HUES64 (cell line): ENCODE measurements around the gene TMEM128.
"Not testable (repeated sequence)": the region's sequence is repeated elsewhere in the genome, so short reads cannot be mapped to it uniquely, and the experiment has no call there.

Experiments
- H3K27ac ChIP-seq: 2 replicates; pipeline ENCODE4 v1.7.0; 2013; ENCODE audit warnings: low read depth, low read length, inconsistent platforms
- H3K27me3 ChIP-seq: 2 replicates; pipeline ENCODE4 v1.6.1; 2013; ENCODE audit warnings: mild to moderate bottlenecking, low read length; ENCODE audit not compliant: insufficient read depth
- H3K36me3 ChIP-seq: 2 replicates; pipeline ENCODE4 v1.6.1; 2013; ENCODE audit warnings: mild to moderate bottlenecking, low read length; ENCODE audit not compliant: insufficient read depth
- H3K4me1 ChIP-seq: 2 replicates; pipeline ENCODE4 v1.6.1; 2013; ENCODE audit warnings: mild to moderate bottlenecking, low read length, moderate library complexity; ENCODE audit not compliant: insufficient read depth
- H3K4me3 ChIP-seq: 2 replicates; pipeline ENCODE4 v1.5.1; 2013; ENCODE audit warnings: mild to moderate bottlenecking, low read length, moderate library complexity
- H3K9ac ChIP-seq: 2 replicates; pipeline ENCODE4 v1.6.1; 2013; ENCODE audit warnings: mild to moderate bottlenecking, low read depth, low read length
- H3K9me3 ChIP-seq: 2 replicates; pipeline ENCODE4 v1.6.1; 2013; ENCODE audit warnings: low read depth, low read length; ENCODE audit not compliant: insufficient read depth
- WGBS: fragments of 150-250, 120-280 bp; methylation state at CpG from one replicate; pipeline ENCODE4 v1.1.7; 2013; ENCODE audit warnings: missing lambda C conversion rate; 5-methylcytosine and 5-hydroxymethylcytosine counted together

The TMEM128 gene

DNA sequence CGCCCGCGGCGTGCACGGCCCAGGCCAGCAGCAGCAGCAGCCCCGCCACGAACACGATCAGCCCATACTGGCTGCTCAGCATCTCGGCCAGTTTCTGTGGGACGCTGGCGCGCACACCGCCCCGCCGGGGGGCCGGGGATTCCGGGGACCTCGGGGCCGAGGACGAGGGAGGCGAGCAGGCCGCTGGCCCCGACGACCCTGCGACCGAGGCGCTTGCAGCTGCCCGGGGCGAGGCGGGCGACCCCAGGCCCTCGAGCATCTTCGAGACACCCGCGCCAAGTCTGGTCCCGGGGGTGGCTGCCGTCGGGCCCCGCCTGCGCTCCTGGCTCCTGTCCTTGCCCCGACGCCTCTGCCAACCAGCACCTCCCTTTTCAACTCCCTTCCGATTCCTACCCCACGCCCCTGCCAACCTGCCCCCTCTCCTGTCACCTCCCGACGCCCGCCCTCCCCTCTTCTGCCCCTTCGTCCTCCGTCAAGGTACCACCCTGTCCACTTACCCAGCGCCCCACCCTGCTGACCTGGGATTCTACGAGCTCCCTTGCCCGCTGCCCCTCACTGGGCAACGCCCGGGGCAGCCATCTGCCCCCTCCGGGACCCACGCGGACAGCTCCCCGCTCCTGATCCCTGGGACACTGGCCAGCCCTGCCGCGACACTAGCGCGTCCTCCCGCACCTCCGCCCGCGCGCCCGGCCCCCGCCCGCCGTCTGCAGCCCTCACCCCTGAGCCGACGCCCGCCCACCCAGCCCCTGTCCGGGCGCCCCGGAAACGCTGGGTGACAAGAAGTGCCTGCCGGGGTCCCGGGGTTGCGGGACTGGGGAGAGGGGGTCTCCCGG is 21.2 kb downstream of the TMEM128 start, which contains the start of gene OTOP1:
Gene OTOP1, minus strand, starts transcription at position 324 of the 833 bp plus-strand sequence. Its CDS starts 65 bp downstream, at position 259.
- Histone ChIP-seq H3K9me3 (no peaks in the 10 kb centered on the region), H3K4me1 (no peaks in the 10 kb centered on the region), H3K27me3 (peaks cover 82% of the 10 kb centered on the region), H3K36me3 (no peaks in the 10 kb centered on the region), H3K9ac (no peak within 1 kb of the TSS), H3K27ac (no peak within 1 kb of the TSS), H3K4me3 (peak within 1 kb of the TSS; percentile 43)
- WGBS = 10% methylated on average over 82 of the region's 82 CpGs

DNA sequence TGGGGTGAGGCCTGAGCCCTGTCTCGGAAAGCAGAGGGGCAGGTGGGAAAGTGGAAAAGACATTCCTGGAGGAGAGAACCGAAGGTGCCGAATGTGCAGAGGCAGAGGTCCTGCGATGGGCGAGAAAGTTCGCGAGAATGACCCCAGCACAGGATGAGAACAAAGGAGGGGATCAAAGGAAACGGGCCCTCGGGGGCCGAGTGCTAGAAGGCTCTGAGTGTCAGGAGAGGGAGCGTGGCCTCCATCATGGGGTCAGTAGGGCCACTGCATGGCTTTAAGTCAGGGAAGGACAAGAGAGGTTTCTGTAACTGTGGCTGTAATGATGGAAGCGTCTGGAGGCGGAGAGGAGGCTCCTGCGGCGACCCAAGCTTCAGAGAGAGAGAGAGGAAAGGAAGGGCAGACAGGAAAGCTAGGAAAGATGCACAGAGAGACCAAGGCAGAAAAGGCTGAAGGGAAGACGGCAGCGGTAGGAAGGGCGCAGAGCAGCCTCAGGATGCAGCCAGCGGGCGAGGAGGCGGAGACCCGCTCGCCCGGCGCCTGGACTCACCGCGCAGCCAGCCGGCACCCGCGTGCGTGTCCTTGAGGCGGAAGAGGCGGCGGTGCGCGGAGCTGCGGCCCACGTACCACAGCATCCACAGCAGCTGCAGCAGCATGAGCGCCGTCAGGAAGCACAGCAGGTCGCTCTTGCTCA is 22.0 kb downstream of the TMEM128 start:
- no peak overlapping the region for H3K27ac ChIP-seq
- H3K36me3 ChIP-seq = no peaks in the 10 kb centered on the region
- no peak overlapping the region for H3K9ac ChIP-seq
- H3K9me3 ChIP-seq = no peaks in the 10 kb centered on the region
- H3K4me1 ChIP-seq = no peaks in the 10 kb centered on the region
- H3K4me3 ChIP-seq = peak overlapping the region; percentile 43
- H3K27me3 ChIP-seq = peaks cover 87% of the 10 kb centered on the region
- WGBS = 15% methylated on average over 41 of the region's 41 CpGs

DNA sequence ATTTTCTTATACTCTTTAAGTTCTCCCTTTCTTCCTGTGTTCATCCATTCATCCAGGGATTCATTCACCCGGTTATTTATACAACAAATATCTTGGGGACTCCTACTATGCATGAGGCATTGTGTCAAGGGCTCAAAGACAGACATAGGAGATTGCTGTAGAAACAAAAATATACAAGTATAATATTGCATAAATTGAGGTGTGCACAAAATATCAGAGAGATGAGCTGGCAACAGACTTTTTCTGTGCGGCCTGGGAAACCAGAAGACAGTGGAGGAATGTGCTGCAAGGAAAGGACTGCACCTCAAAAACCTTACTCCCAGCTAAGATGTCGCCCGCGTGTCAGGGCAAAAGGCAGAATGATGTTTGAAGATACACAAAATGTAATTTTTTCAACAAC is 30.9 kb downstream of the TMEM128 start:
- Histone ChIP-seq H3K27me3 (peaks cover 8% of the 10 kb centered on the region; the same call in 1 of the 2 replicates), H3K27ac (no peak overlapping the region), H3K9ac (no peak overlapping the region), H3K36me3 (no peaks in the 10 kb centered on the region), H3K4me3 (no peak overlapping the region), H3K9me3 (no peaks in the 10 kb centered on the region), H3K4me1 (peaks cover 11% of the 10 kb centered on the region; the same call in 1 of the 2 replicates)
- WGBS = 54% methylated on average over 2 of the region's 5 CpGs

DNA sequence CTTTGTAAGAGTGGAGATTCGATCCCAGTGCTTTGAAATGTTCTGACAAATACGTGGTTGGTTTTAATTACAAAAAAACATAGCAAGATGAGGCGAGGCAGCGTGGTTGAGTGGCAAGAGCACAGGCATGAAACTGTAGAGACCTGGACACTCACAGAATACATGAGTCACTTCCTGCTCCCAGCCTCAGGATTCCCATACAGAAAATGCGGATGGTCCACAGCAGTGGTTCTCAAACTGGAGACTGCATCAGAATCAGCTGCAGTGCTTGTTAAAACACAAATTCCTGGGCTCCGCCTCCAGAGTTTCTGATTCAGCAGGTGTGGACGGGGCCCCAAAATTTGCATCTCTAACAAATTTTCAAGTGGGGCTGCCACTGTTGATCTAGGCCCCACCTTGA is 31.4 kb downstream of the TMEM128 start:
- no peak overlapping the region; the same call in 1 of the 2 replicates for H3K27ac ChIP-seq
- 66% methylated on average over 7 of the region's 7 CpGs for WGBS

DNA sequence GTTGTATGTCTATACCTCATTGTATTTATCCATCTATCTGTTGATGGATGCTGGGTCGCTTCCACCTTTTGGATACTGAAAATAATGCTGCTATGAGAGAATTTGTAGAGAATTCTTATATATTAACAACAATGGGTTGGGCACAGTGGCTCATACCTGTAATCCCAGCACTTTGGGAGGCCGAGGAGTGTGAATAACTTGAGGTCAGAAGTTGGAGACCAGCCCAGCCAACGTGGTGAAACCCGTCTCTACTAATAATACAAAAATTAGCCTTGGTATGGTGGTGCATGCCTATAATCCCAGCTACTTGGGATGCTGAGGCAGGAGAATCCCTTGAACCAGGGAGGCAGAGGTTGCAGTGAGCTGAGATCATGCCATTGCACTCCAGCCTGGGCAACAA is 34.3 kb downstream of the TMEM128 start:
- H3K9ac ChIP-seq, H3K27me3 ChIP-seq, H3K36me3 ChIP-seq, H3K4me3 ChIP-seq, H3K9me3 ChIP-seq, H3K27ac ChIP-seq: not testable (repeated sequence)
- WGBS = 82% methylated on average over 3 of the region's 4 CpGs
- peaks cover 11% of the 10 kb centered on the region; the same call in 1 of the 2 replicates for H3K4me1 ChIP-seq

More for the DNA sequence above, 31.4 kb downstream of the TMEM128 start:
- Histone ChIP-seq H3K9ac (no peak overlapping the region), H3K36me3 (no peaks in the 10 kb centered on the region), H3K9me3 (no peaks in the 10 kb centered on the region), H3K4me3 (no peak overlapping the region), H3K27me3 (peaks cover 3% of the 10 kb centered on the region; the same call in 1 of the 2 replicates), H3K4me1 (peaks cover 11% of the 10 kb centered on the region; the same call in 1 of the 2 replicates)

DNA sequence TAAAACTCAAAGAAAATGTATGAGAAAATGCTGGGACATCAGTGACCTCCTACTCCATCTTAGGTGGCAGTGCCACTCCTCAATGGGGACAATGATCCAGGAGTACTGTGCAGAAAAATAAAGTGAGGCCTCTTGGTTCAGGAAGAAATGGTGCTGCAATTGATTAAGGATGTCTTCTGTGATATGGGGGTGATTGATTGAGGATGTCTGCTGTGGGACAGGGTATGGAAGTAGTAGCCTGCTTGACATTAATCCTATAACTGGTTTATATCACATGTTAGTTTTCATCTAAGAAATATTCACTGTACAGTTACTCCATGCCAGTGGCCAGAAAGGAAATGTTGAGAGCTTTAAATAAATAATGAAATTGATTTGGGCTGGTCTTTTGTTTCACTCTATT is 41.8 kb downstream of the TMEM128 start:
- Histone ChIP-seq H3K4me3 (no peak overlapping the region), H3K27me3 (no peaks in the 10 kb centered on the region), H3K27ac (no peak overlapping the region), H3K4me1 (peaks cover 6% of the 10 kb centered on the region; the same call in 1 of the 2 replicates), H3K9ac (no peak overlapping the region), H3K9me3 (no peaks in the 10 kb centered on the region), H3K36me3 (no peaks in the 10 kb centered on the region)

DNA sequence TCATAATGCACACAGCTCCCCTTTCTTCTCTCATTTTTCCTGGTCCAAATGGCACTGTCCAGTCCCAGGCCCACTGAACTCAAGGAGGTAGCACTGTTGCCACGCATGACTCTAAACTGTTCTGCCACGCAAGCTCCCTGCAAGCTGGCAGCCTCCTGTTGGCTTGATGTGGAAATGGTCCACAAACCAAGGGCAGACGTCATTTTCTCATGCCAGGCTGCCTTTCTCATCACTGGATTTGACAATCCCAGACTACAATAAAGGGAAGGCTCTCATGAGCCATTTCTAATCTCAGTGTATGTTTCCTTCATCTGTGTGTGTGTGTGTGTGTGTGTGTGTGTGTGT is 43.6 kb downstream of the TMEM128 start:
- Histone ChIP-seq H3K27ac (no peak overlapping the region), H3K9ac (no peak overlapping the region), H3K4me1 (peaks cover 6% of the 10 kb centered on the region; the same call in 1 of the 2 replicates), H3K4me3 (no peak overlapping the region), H3K36me3 (no peaks in the 10 kb centered on the region), H3K27me3 (no peaks in the 10 kb centered on the region), H3K9me3 (no peaks in the 10 kb centered on the region)
- WGBS = 88% methylated on average over 3 of the region's 3 CpGs

DNA sequence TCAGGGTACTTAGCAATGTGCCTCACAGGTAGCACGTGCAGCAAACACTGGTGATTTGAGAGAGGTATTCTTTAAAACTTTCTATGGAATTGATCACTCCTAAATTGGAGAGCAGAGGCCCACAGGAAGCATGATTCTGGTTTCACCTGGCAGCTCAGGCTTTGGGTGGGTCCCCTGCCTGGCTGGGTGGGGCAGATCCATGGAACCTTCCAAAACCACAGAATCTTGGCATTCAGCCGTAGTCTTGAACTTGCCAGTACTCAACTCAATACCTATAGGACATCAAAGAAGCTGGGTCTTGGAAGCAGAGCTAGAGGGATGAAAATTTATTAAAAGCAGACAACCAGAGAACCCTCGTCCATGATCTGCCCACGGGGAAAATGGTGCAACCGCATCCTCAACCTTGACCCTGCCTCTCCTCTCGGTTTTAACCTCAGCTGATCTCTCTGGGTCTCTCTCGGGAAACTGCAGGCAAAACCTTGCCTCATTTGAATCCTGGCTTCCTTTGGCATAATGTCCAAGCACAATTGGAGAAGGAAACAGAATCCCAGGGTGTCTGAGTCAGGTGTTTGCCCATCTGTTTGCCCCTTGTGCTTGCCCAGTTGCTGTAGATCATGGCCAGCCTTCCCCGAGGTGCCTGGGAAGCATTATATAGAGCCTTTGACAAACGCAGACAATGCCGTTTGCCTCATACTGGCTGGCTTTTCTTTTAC is 44.2 kb downstream of the TMEM128 start:
- WGBS = 92% methylated on average over 9 of the region's 10 CpGs
- Histone ChIP-seq H3K27ac (no peak overlapping the region), H3K9me3 (no peaks in the 10 kb centered on the region), H3K27me3 (no peaks in the 10 kb centered on the region), H3K4me1 (peaks cover 6% of the 10 kb centered on the region; the same call in 1 of the 2 replicates), H3K9ac (no peak overlapping the region), H3K36me3 (no peaks in the 10 kb centered on the region), H3K4me3 (no peak overlapping the region)

DNA sequence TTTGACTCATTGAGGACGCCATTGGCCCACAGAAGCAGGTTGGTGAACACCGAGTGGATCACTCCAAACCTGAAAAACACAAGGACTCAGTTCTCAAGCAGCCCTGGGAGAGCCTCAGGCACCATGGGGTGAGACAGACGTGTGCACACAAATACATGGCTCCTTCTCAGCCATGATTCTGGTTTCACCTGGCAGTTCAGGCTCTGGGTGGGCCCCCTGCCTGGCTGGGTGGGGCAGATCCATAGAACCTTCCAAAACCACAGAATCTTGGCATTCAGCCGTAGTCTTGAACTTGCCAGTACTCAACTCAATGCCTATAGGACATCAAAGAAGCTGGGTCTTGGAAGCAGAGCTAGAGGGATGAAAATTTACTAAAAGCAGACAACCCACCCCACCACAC is 45.5 kb downstream of the TMEM128 start:
- 89% methylated on average over 3 of the region's 4 CpGs for WGBS
- Histone ChIP-seq H3K9me3 (no peaks in the 10 kb centered on the region), H3K4me1 (peaks cover 6% of the 10 kb centered on the region; the same call in 1 of the 2 replicates), H3K27ac (no peak overlapping the region), H3K36me3 (no peaks in the 10 kb centered on the region), H3K4me3 (no peak overlapping the region), H3K9ac (no peak overlapping the region), H3K27me3 (no peaks in the 10 kb centered on the region)

DNA sequence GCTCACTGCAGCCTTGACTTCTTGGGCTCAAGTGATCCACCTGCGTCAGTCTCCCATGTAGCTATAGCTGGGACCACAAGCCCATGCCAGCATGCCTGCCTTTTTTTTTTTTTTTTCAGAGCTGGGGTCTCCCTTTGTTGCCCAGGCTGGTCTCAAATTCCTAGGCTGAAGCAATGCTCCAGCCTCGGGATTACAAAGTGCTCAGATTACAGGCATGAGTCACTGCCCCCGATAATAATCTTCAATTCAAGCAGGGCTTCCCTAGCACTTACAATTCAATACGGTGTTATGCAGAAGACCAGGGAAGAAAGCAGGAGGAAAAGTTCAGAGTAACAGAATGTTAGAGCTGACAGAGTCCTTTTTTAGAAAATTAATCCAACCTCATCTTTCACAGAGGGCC is 47.4 kb downstream of the TMEM128 start:
- H3K27me3 ChIP-seq = no peaks in the 10 kb centered on the region
- no peaks in the 10 kb centered on the region for H3K36me3 ChIP-seq
- H3K4me1 ChIP-seq = peaks cover 6% of the 10 kb centered on the region; the same call in 1 of the 2 replicates
- no peak overlapping the region for H3K4me3 ChIP-seq
- H3K9me3 ChIP-seq = no peaks in the 10 kb centered on the region
- H3K9ac ChIP-seq = no peak overlapping the region
- no peak overlapping the region for H3K27ac ChIP-seq
- 65% methylated on average over 4 of the region's 4 CpGs for WGBS

DNA sequence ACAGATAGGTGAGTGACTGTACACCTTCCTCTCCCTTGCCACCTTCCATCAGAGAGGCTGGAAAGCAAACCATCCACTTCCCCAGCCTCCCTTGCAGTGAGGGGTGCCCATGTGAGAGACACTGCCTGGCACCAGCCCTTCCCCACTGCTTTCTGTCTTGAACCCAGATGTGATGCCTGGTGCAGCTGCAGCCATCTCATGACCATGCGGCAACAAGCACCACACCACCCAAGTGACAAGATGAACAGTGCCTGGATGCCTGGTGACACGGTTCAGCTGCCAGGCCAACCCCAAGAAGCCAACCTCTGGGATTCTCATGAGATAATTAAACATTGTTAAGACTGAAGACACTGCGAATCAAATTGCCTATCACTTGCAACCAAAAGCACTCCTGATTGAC is 52.7 kb downstream of the TMEM128 start:
- no peak overlapping the region for H3K4me3 ChIP-seq
- no peaks in the 10 kb centered on the region for H3K9me3 ChIP-seq
- 91% methylated on average over 3 of the region's 3 CpGs for WGBS
- H3K27me3 ChIP-seq = no peaks in the 10 kb centered on the region
- H3K27ac ChIP-seq = no peak overlapping the region
- no peaks in the 10 kb centered on the region for H3K36me3 ChIP-seq
- no peak overlapping the region for H3K9ac ChIP-seq
- no peaks in the 10 kb centered on the region for H3K4me1 ChIP-seq
